Activated CD8-positive, alpha-beta memory T cell treated with anti-CD3 and anti-CD28 coated beads for 1 hour (primary cell): Measurements from ENCODE around the gene TEX101.
A peak's percentile ranks its signal among the peaks of the same experiment; 100 is the strongest.

ENCODE experiments used
- DNase-seq, 2 donors: peaks; one replicate each; pipeline ENCODE4 v3.0.0-alpha.2; 2020; ENCODE audit warnings: low read depth in 1 of 2; ENCODE audit errors: extremely low read depth in 1 of 2

The TEX101 gene

DNA sequence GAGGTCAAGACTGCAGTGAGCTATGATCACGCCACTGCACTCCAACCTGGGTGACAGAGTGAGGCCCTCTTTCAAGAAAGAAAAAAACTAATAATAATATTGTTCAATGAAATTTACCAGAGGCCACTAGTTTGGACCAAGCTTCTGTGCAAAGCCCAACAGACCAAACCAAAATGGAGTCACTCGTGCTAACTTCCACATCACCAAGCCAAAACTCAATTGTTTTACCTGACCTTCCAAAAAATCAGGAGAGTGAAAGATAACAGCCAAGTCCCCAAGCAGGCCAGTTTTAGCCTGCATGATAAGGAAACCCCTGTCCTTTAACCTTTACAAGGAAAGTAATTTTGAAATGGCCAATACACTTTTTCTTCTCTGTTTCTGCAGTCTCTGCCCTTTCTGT is 30.7 kb downstream of the TEX101 start:
- no peak for DNase-seq

DNA sequence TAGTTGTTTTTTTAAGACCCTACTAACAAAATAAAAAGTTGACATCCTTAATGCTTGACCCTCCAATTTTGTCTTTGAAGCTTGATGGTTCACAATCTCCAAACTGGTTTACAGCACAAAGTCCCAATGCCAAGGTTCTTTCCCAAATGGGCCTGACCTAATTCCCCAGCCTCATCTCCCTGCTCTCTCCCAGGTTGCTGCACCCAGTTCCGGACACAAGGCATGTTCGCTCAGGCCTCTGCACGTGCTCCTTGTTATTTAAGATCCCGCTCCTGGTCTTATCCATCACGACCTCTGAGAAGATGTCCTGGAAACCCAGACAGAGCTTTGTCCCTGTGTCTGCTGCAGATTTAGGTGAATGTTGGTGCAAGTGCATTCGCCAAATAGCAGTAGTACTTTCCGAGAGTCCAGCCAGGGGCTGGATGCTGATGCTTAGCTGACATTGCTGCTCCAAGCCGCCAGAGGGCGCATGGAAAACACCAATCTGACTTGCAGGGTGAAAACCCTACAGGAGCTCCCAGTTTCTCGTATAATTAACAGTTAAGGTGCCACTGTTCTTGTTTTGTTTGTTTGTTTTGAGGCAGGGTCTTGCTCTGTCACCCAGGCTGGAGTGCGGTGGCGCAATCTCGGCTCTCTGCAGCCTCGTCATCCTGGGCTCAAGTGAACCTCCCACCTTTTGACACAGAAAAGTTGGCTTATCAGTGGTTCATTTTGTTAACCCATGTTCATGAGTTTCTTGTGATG is 32.2 kb downstream of the TEX101 start:
- DNase-seq: peak; percentile 70 to 73

DNA sequence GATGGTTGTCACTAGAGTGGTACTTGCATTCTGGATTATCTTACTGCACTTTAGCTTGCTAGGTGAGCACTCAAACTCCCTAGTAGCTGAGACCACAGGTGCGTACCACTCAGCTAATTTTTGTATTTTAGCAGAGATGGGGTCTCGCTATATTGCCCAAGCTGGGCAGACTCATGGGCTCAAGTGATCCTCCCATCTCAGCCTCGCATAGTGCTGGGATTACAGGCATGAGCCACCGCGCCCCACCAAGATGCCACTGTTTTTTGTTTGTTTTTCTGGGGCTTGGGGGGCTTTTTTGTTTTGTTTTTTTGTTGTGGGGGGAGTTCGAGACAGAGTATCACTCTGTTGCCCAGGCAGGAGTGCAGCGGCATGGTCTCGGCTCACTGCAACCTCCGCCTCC is 33.0 kb downstream of the TEX101 start:
- DNase-seq: no peak

DNA sequence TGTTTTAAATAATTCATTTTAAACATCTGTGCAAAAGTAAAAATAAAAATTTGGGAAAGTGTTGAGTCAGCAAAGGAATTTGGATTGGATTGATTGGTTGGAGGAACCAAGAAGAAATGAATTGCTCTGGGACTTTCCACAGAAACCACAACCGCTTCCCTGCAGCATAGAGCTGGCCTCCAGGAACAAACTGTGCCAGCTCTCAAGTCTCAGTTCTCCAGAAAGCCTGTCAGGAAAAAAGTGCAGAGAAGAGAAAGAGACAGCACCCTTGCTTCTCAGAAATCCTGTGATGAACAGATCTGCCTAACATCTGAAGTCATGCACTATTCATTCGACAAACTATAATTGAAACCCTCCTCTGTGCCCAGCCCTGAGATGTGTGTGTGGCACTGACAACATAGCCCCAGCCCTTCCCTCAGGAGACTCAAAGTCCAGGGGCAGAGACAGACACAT is 35.9 kb downstream of the TEX101 start:
- DNase-seq: no peak

- DNase-seq: no peak
Observed at GRCh38 chr19:43452582-43452981, 37.9 kb downstream of the TEX101 start.

DNA sequence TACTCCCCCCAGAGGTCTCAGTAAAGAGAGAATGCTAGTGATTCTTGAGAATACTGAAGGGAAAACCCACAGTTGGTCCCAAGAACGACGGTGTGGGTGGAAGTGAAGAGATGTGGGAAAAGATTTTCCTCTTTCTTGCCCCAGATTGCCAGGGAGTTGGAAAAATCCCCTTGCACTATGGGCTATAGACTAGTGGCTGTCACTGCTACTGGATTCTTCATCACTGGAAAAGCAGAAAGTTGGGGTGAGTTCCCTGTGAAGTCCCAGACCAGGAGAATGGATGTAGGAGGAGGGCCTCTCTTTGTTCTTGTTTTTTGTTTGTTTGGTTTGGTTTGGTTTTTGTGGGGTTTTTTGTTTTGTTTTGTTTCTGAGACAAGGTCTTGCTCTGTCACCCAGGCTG is 39.3 kb downstream of the TEX101 start:
- no peak for DNase-seq

- no peak for DNase-seq
Observed at GRCh38 chr19:43455321-43456113, 40.8 kb downstream of the TEX101 start.

- no peak for DNase-seq
Observed at GRCh38 chr19:43457809-43458208, 43.1 kb downstream of the TEX101 start.

DNA sequence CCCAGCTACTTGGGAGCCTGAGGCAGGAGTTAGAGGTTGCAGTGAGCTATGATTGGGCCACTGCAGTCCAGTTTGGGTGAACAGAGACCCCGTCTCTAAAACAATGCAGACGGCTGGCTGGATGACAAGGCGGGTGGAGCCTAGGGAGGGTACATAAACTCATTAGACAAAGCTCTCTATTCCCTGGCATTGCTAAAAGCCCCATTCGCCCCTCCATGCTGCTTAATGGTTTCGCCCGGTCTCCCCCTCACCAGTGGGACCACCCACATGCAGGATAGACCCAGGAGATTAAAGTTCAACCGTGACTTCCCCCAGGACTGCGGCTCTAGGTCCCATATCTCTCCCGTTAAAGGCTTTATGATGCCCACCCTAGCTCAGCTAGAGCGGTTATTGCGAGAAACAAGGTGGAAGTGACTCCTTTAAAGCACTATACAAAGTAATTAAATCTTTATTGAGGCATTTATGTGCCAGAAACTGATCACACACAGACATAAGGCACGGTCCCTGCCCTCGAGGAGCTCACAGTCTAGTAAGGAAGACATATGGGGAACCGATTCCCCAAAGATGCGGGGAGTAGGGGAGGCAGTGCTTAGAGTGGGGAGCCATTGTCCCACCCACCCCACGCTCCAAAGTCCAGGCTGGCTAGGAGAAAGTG is 45.8 kb downstream of the TEX101 start:
- no peak for DNase-seq

DNA sequence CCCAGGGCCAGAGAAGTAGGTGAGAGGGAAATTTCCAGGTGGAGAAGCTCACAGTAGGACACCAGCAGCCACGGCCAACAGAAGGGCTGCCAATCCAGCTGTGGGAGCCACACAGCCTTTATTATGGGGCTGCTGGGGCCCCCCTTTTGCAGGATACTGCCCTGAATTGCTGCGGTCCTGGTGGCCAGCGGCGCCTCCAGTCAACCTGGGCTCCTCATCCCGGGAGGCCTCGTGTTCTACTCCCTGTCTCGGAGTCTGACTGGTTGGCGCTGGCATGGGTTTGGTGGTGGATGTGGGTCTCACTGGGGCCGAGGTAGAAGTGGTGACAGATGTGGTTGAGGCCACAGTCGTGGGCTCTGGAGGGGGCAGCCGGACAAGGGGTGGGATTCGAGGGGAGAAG is 46.6 kb downstream of the TEX101 start:
- no peak for DNase-seq

DNA sequence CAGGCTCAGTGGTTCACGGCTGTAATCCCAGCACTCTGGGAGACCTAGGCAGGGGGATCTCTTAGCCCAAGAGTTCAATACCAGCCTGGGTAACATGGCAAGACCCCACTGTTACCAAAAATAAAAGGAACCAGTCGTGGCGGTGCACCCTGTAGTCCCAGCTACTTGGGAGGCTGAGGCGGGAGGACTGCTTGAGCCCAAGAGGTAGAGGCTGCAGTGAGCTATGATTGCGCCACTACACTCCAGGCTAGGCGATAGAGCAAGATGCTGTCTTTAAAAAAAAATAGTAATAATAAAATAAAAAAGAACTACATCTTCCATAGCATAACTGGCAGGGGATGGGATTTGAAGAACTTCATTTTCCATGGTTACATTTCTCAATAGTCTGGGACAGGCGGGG is 47.7 kb downstream of the TEX101 start:
- DNase-seq: no peak

- DNase-seq: no peak
Observed at GRCh38 chr19:43462785-43463380, 48.2 kb downstream of the TEX101 start.

- peak; percentile 99 for DNase-seq
Observed at GRCh38 chr19:43463381-43464133, 48.9 kb downstream of the TEX101 start.

DNA sequence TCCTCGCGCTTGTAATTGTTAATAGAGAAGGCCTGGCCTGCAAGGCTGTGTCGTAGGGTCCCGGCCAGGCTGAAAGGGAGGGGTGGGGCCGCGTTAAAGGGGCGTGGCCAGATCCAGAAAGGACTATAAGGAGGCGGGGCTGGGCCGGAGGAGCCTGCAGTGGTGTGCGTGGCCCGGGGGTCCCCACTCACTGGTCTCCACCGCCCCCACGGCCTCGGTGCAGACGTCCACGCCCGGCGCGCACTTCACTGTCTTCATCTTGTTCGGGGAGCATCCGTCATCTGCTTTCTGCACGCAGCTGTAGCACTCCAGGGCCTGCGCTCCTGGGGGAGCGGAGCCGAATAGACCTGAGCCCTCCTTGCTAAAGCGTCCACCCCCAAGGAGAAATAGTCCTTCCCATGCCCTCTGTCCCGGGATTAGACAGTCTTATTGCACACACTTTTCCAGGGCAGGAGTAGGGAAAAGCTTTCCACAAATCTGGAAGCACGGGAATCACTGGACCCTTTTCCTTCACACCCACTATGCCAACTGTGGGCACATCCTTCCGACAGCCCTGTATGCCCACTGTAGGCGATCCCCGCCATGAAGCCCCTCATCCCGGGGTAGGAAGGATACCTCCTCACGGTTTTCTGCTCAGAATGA is 49.6 kb downstream of the TEX101 start:
- peak in 1 of 2 donors; percentile 63 for DNase-seq

GRCh38 chr19:43465468-43466120 is 50.9 kb downstream of the TEX101 start, which contains the start of gene LYPD3:
Gene LYPD3 (minus strand): TSS chr19:43465608. CDS start chr19:43465571, 37 bp downstream.
- no peak for DNase-seq

GRCh38 chr19:43466793-43467192 is 52.1 kb downstream of the TEX101 start:
- no peak for DNase-seq

- no peak for DNase-seq
Observed at GRCh38 chr19:43467276-43467675, 52.6 kb downstream of the TEX101 start.

- no peak for DNase-seq
Observed at GRCh38 chr19:43467730-43468129, 53.0 kb downstream of the TEX101 start.
